ENCODE results near the gene NOD2. TPM values are rescaled to one million over a fixed set of nuclear protein-coding genes. Genes with fewer than 3 reads are reported as not detected.

NOD2 gene
- total and polyA plus RNA-seq, 4 donors: 2.1 to 14.1 (median 5.9) TPM

DNA sequence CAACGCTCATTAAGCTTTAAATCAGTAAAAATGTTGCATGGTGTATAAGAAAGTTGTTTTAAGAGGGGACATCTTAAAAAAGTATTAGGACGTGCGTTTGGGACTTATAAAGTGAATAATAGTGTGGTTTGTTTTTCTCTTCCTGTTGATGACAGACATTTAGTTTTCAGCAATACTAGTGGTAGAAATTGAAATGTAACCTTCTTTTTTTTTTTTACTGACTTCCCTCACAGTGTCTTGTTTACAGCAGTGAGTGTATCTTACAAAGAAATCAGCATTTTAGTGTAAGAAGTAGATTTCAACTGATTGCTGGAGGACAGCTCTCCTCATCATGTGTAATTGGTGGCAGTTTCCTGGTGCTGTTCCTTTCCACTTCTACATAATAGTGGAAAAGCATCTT lies 88.1 kb downstream of the NOD2 start:
- H3K9ac ChIP-seq (ENCODE audit: insufficient read depth in 1 of 2, low read length in 2 of 2): no peak overlapping the region
- DNase-seq (no peak), ATAC-seq (ENCODE audit: insufficient read depth, low FRiP score) (no peak)
- no peak overlapping the region for H3K4me3 ChIP-seq
- no peaks in the 10 kb centered on the region for H3K9me3 ChIP-seq (ENCODE audit: control insufficient read depth in 4 of 4, insufficient read depth in 3 of 4, low read length in 3 of 4)
- WGBS, 2 donors: 80 to 82% methylated on average over 3 of the region's 3 CpGs
- no peaks in the 10 kb centered on the region for H3K27me3 ChIP-seq (ENCODE audit: control insufficient read depth in 3 of 3, insufficient read depth in 3 of 3, low read length in 2 of 3)
- H3K36me3 ChIP-seq (ENCODE audit: control insufficient read depth in 4 of 4, insufficient read depth in 4 of 4, low read length in 4 of 4): peaks cover 5 to 36% (median 17%) of the 10 kb centered on the region in 4 donors
- H3K4me1 ChIP-seq (ENCODE audit: control insufficient read depth in 5 of 5, insufficient read depth in 5 of 5, low read length in 5 of 5): no peaks in the 10 kb centered on the region
- TF ChIP-seq CTCF (IDR thresholded peaks at IDR 0.05; ENCODE audit: control extremely low read depth, extremely low read depth): no peak
- no peak overlapping the region for H3K27ac ChIP-seq (ENCODE audit: low read depth in 1 of 2, low read length in 1 of 2)

Small RNA genes lying within 50 kb of the gene (small RNA-seq; reads per million reads assigned to genes)
- 0.13 reads per million for gene MIR3181 (ENCODE audit: low replicate concordance)

Other genes with a start within 250 kb of the NOD2 start
- gene NKD1, start 145.2 kb upstream of the NOD2 start, total RNA-seq: 10 to 100 TPM; 12.6 to 14.1 TPM
- gene NKD1, start 145.2 kb upstream of the NOD2 start, polyA plus RNA-seq: 1 to 10 TPM; 2.3 to 3.3 TPM
- gene SNX20, start 12.3 kb upstream of the NOD2 start, total RNA-seq: 10 to 100 TPM in 1 of 2 donors, 1 to 10 TPM in 1; 3.1 to 14.8 TPM
- gene SNX20, start 12.3 kb upstream of the NOD2 start, polyA plus RNA-seq: 10 to 100 TPM in 1 of 2 donors, 1 to 10 TPM in 1; 4.1 to 14.9 TPM
- 10 to 100 TPM; 33.4 to 90.5 TPM for gene CYLD, start 48.5 kb downstream of the NOD2 start, total RNA-seq
- 10 to 100 TPM; 15.3 to 18.6 TPM for gene CYLD, start 48.5 kb downstream of the NOD2 start, polyA plus RNA-seq